Activated naive CD4-positive, alpha-beta T cell treated with anti-CD3 and anti-CD28 coated beads, Interleukin-2, amount 10 ng/mL, durations not matched to agents 7 days and 5 days (primary cell): ENCODE measurements around the gene RSPO1.

Source experiments
- CTCF ChIA-PET: fragments of 350-600 bp; sonication (Branson Sonifier 250); formaldehyde crosslinking; loops from one replicate; lab custom pipeline; 2021; ENCODE audit warnings: antibody characterized with exemption; lab: Charles Lee
- DNase-seq: peaks from one replicate; pipeline ENCODE4 v3.0.0-alpha.2; 2020
- H3K27ac Mint-ChIP-seq: one replicate; pipeline ENCODE4 v1.8.0; 2021; ENCODE audit warnings: mild to moderate bottlenecking, moderate library complexity, mixed read lengths
- H3K27me3 Mint-ChIP-seq: one replicate; pipeline ENCODE4 v1.8.0; 2021; ENCODE audit warnings: mild to moderate bottlenecking, mixed read lengths
- H3K36me3 Mint-ChIP-seq: one replicate; pipeline ENCODE4 v1.8.0; 2021; ENCODE audit warnings: mixed read lengths
- H3K4me1 Mint-ChIP-seq: one replicate; pipeline ENCODE4 v1.8.0; 2021; ENCODE audit warnings: mixed read lengths
- H3K4me3 Mint-ChIP-seq: one replicate; pipeline ENCODE4 v1.8.0; 2021; ENCODE audit warnings: mild to moderate bottlenecking, moderate library complexity, mixed read lengths
- H3K9me3 Mint-ChIP-seq: one replicate; pipeline ENCODE4 v1.8.0; 2021; ENCODE audit warnings: mixed read lengths

Gene RSPO1

DNA sequence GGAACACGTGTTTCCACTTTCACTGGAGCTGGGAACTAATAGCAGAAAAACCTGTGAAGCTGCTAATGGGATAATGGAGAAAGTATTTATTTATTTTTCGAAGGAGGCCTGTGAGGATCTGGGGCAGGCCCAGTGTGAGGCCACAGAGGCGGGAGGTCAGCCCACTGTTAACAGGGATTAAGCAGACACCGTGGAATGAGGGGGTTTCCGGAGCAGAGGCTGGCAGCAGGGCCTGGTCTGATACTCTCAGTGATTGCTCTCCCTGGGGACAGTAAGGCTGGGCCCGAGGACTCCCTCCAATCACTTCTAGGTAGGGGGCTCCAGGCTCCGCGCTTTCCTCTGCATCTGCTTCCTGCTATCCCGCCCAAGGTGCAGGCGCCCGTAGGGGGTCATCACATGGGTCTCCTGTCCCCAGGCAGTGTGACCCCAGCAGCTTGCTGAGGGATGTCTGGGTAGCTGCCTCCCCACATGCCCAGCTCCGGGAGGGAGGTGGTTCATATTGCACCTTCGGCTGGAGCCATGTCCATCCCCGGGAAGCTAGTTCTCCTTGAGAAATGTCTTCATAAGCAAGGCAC, 28.8 kb upstream of the RSPO1 start:
- Mint-ChIP-seq H3K36me3 (no peaks in the 10 kb centered on the region), H3K4me3 (no peak overlapping the region), H3K9me3 (no peaks in the 10 kb centered on the region), H3K4me1 (no peaks in the 10 kb centered on the region), H3K27me3 (peaks cover under 1% of the 10 kb centered on the region), H3K27ac (no peak overlapping the region)
- CTCF ChIA-PET: no interaction called here
- no peak for DNase-seq

DNA sequence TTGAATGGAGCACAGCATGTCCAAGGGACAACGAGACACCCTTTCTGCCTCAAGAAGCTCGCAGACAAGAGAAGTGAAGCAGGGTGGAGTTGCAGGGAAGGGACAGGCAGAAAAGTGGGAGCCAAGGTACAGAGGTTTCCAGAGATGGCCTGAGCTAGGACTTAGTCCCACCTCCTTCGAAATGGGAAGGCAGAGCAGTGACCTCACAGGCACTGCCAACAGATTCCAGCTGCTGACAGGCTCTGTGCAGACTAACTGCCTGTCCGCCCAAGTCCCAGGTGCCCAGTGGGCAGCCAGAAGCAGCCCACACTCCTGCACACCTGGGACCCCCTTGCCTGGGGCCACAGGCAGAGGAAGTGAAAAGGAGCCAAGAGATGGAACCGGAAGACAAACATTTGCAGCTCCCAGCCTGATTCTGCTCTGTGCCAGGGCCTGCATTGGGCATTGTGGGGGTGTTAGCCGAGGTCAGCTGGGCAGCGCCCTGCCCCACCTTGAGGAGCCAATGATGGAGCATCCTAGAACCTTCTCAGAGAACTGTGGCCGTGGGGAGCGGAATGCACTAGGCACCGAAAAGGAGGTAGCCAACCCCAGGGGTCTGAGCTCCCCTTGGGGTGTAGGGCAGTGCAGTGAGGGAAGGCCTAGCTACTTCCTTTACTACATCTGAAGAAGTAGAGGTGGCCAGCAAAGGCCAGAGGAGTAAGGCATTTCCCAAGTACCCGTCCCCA, 27.5 kb upstream of the RSPO1 start:
- CTCF ChIA-PET: no interaction called here

DNA sequence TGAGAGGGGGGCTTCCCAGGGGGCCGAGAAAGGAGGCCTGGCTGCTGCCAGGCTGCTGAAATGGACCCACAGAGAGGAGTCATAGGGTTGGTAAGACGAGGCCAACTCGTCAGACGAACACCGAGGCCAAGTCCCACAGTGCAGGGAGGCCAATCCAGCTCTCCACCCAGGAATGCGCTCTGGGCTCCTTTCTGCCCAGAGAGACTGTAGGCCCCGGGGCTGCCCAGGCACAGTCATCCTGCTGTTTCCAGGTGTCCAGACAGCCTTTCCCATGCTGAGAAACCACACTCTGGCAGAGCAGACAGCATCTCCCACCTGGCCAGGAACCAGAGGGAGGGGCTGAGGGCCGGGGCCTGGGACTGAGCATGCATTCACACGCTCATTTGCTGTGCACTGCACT, 26.7 kb upstream of the RSPO1 start:
- Mint-ChIP-seq H3K4me3 (no peak overlapping the region), H3K27ac (no peak overlapping the region), H3K27me3 (peaks cover 22% of the 10 kb centered on the region), H3K4me1 (no peaks in the 10 kb centered on the region), H3K36me3 (no peaks in the 10 kb centered on the region), H3K9me3 (no peaks in the 10 kb centered on the region)
- no peak for DNase-seq
- CTCF ChIA-PET: no interaction called here

More for the DNA sequence above, 27.5 kb upstream of the RSPO1 start:
- Mint-ChIP-seq H3K27me3 (peaks cover 14% of the 10 kb centered on the region), H3K27ac (no peak overlapping the region), H3K4me1 (no peaks in the 10 kb centered on the region), H3K9me3 (no peaks in the 10 kb centered on the region), H3K36me3 (no peaks in the 10 kb centered on the region), H3K4me3 (no peak overlapping the region)
- no peak for DNase-seq

DNA sequence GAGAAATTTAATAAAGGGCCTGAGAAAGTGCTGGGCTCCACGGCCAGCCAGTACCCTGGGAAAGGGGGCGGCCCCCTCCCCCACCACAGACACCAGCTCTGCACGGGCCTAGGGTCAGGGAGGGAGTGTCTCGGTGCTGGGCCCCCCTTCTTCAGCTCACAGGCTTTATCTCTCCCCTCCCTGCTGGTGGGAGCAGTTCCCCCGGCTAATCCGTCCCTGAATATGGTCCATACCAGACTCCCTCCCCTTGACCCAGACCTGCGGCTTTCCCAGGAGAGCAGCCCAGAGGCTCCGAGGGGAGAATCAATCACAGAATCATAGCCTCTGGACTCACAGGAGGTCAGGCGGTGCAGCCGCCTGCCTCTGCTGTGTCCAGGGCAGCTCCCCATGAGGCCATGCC, 26.0 kb upstream of the RSPO1 start:
- no peak overlapping the region for H3K4me3 Mint-ChIP-seq
- no peak overlapping the region for H3K27ac Mint-ChIP-seq

DNA sequence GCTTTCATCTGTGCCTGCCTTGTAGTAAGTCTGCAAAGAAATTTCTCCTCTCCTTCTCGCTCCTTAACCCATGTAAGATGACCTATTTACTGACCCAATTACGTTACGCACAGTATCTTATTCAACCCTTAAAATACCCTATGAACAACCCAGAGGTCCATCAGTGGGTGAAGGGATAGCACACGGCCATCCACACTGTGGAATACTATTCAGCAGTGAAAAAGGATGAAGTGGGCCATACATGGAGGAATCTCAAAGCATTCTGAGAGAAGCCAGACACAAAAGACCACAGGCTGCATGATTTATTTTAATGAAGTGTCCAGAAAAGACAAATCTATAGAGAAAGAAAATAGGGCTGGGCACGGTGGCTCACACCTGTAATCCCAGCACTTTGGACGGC, 23.8 kb upstream of the RSPO1 start:
- H3K4me3 Mint-ChIP-seq: no peak overlapping the region
- no peak for DNase-seq
- no peak overlapping the region for H3K27ac Mint-ChIP-seq
- H3K4me1 Mint-ChIP-seq: no peaks in the 10 kb centered on the region
- peaks cover 40% of the 10 kb centered on the region for H3K27me3 Mint-ChIP-seq
- CTCF ChIA-PET: no interaction called here
- H3K36me3 Mint-ChIP-seq: no peaks in the 10 kb centered on the region
- H3K9me3 Mint-ChIP-seq: no peaks in the 10 kb centered on the region

More for the DNA sequence above, 26.0 kb upstream of the RSPO1 start:
- Mint-ChIP-seq H3K27me3 (peaks cover 29% of the 10 kb centered on the region), H3K36me3 (no peaks in the 10 kb centered on the region), H3K9me3 (no peaks in the 10 kb centered on the region), H3K4me1 (no peaks in the 10 kb centered on the region)
- CTCF ChIA-PET: no interaction called here
- DNase-seq: no peak

DNA sequence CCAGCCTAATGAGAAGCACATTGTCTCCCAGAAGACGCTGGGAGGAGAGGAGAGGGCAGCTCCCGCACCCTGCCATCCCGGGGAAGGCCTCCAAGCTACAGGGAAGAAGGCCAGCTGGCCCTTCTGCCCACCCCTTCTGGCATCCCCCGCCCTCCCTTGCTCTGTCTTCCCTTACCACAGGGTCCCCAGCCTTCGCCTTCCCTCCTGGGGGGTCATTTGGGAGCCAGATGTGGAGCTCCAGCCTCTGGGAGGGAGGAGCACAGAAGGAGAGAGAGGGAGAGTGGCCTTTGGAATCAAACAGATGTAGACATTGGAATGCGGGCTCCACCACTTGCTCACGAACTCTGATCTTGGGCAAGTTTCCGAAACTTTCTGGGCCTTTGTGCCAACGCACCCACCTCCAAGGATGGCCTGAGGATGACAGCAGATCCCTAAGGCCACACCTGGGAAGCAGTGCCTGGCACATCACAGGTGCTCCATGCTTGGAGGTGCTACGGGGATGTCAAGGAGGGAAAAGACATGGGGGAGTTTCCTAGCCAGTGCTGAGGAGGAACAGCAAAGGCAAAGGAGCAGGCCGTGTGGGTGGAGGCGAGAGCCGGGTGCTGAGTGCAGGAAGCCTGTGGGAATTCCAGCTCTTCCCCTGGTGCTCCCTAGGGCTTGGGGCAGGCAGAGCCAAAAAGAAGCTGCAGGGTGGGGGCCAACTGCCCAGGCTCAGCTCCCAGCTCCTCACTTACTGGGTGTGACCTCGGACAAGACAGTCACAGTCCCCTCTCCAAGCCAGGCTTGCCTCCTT, 23.1 kb upstream of the RSPO1 start:
- Mint-ChIP-seq H3K4me3 (no peak overlapping the region), H3K27me3 (peaks cover 40% of the 10 kb centered on the region), H3K4me1 (no peaks in the 10 kb centered on the region), H3K27ac (no peak overlapping the region), H3K36me3 (no peaks in the 10 kb centered on the region), H3K9me3 (no peaks in the 10 kb centered on the region)
- CTCF ChIA-PET: no interaction called here
- no peak for DNase-seq

DNA sequence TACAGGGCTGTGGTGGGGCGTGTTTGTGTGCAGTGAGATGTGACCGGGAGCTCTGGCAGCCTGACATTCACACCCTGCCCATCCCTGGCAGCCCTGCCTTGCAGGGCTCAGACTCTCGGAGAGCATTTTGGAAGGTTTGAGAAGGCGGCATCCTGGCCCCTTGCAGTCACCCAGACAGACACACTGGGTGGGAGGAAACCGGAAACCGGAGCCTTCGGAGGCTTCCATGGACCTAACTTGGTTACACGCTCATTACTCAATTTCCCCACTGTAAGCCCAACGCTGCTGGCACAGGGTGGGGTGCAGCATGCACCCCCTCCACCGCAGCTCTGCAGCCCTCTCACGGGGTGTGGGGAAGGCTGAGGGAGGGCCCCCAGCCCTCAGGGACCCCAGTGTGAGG, 22.2 kb upstream of the RSPO1 start:
- no peaks in the 10 kb centered on the region for H3K4me1 Mint-ChIP-seq
- H3K4me3 Mint-ChIP-seq: no peak overlapping the region

DNA sequence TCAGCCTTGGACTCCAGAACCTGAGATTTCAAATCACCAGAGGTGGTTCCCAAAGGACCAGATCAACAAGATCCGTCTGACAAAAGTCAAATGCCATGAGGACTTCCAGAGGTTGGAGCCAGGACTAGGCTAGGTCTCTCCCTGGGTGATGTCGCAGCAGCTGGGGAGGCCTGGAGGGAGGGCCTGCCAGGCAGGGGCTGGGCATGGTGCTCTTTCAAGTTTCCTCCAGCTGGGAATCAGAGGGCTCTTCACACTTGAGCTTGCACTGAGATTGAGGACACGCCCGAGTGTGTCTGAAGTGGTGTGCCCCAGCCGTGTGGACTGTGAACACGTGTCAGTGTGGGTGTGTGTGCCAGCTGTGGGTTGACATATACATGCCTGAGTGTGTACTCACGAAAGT, 21.3 kb upstream of the RSPO1 start:
- H3K36me3 Mint-ChIP-seq: no peaks in the 10 kb centered on the region
- H3K4me3 Mint-ChIP-seq: no peak overlapping the region
- peaks cover 50% of the 10 kb centered on the region for H3K27me3 Mint-ChIP-seq
- no peak overlapping the region for H3K27ac Mint-ChIP-seq
- H3K9me3 Mint-ChIP-seq: no peaks in the 10 kb centered on the region
- no peaks in the 10 kb centered on the region for H3K4me1 Mint-ChIP-seq
- CTCF ChIA-PET: interaction anchor here (1.0 kb wide), 1 partner anchor 54 kb away, joined by 3 read pairs; no protein-coding TSS in a partner anchor
- DNase-seq: no peak

More for the DNA sequence above, 22.2 kb upstream of the RSPO1 start:
- no peaks in the 10 kb centered on the region for H3K36me3 Mint-ChIP-seq
- H3K27ac Mint-ChIP-seq: no peak overlapping the region
- no peak for DNase-seq
- H3K27me3 Mint-ChIP-seq: peaks cover 45% of the 10 kb centered on the region
- no peaks in the 10 kb centered on the region for H3K9me3 Mint-ChIP-seq
- CTCF ChIA-PET: no interaction called here

DNA sequence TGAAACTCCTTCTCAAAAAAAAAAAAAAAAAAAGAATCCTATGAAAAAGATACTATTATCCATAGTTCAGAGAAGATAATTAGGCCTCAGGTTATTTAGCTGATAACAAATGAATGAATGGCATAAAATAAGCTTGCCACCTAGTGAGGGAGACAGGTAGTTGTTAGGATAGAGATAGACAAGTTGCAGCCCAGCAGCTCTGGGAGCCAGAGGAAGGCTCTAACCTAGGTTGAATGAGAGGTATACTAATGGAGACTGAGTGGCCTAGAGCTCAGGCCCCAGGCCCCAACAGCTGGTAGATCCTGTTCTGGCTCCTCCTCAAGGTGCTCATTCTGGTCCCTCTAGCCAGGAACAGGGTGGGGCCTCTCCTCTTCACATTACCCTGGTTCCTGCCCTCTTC, 20.6 kb upstream of the RSPO1 start:
- no peaks in the 10 kb centered on the region for H3K4me1 Mint-ChIP-seq
- H3K36me3 Mint-ChIP-seq: no peaks in the 10 kb centered on the region
- CTCF ChIA-PET: interaction anchor here (1.0 kb wide), 1 partner anchor 53 kb away, joined by 3 read pairs; no protein-coding TSS in a partner anchor
- H3K4me3 Mint-ChIP-seq: no peak overlapping the region
- H3K9me3 Mint-ChIP-seq: no peaks in the 10 kb centered on the region
- peaks cover 56% of the 10 kb centered on the region for H3K27me3 Mint-ChIP-seq
- DNase-seq: no peak
- H3K27ac Mint-ChIP-seq: no peak overlapping the region

DNA sequence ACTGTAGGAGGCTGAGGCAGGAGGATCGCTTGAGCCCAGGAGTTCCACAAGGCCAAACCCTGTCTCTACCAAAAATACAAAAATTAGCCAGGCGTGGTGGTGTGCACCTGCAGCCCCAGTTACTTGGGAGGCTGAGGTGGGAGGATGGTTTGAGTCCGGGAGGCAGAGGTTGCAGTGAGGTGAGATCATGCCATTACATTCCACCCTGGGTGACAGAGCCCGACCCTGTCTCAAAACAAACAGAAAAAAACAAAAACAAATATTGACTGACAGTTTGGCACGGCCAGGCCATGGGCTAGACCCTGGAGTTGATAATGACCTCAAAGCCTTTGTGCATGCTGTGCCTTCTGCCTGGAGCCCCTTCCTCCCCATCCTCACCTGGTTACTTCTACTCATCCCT, 19.2 kb upstream of the RSPO1 start:
- no peaks in the 10 kb centered on the region for H3K9me3 Mint-ChIP-seq
- no peaks in the 10 kb centered on the region for H3K36me3 Mint-ChIP-seq
- DNase-seq: no peak
- no peak overlapping the region for H3K27ac Mint-ChIP-seq
- no peaks in the 10 kb centered on the region for H3K4me1 Mint-ChIP-seq
- CTCF ChIA-PET: interaction anchor here (0.7 kb wide), 1 partner anchor 151 kb away, joined by 3 read pairs; no protein-coding TSS in a partner anchor
- no peak overlapping the region for H3K4me3 Mint-ChIP-seq
- H3K27me3 Mint-ChIP-seq: peaks cover 57% of the 10 kb centered on the region

DNA sequence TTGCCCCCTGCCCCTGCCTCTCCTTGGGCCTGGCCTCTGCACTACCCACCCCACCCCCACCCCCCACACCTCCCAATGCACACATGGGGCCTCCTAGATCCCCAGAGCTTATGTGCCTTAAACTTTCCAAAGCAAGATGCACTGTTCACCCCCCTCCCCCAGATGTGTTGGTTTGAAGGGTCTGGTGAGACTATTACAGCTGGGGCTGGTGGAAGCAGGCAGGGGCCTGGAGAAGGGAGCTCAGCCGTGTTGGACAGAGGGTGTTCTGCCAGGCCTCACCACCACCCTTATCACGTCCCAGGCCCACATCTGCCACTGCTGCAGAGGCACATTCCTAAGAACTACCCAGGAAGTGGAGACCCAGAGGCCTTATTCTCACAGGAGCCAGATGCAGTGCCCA, 18.3 kb upstream of the RSPO1 start:
- H3K4me1 Mint-ChIP-seq: no peaks in the 10 kb centered on the region
- peaks cover 57% of the 10 kb centered on the region for H3K27me3 Mint-ChIP-seq
- no peak overlapping the region for H3K27ac Mint-ChIP-seq

DNA sequence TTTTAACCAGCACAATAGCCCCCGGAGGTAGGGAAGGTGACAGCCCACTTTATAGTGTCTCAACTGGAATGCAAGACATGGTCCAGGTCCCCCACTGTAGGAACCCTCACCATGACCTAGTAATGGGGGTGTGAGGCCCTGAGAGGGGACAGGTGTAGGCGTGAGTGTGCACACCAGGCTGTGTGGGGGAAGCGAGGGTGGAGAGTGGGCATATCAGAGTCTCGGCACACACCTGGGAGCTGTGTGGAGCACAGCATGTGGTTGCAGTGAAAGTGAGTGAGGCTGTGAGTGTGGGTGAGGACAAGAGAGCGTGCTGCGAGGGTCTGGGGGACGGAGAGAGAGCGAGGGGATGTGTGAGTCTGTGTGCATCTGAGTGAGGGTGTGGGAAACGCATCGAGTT, 17.1 kb upstream of the RSPO1 start:
- H3K36me3 Mint-ChIP-seq: no peaks in the 10 kb centered on the region

More for the DNA sequence above, 18.3 kb upstream of the RSPO1 start:
- CTCF ChIA-PET: no interaction called here
- no peaks in the 10 kb centered on the region for H3K36me3 Mint-ChIP-seq
- no peak overlapping the region for H3K4me3 Mint-ChIP-seq
- DNase-seq: no peak
- no peaks in the 10 kb centered on the region for H3K9me3 Mint-ChIP-seq

DNA sequence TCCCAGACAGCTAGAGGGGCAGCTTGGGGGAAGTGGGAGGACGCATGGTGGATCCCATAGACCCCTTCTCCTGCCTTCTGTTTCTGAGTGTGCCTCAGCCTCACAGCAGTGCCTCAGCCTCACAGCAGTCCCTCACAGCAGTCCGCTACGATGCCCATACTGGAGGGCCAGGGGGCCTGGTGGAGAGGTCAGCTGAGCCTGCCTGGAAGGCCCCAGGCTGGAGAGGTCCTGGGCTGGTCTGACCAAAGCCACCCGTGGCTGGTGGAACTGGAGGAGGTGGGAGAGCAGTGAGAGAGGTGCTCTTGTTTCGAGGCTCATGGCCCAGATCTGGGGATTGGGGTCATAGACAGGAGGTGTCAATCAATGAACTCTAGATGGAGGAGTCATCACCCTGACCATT, 16.0 kb upstream of the RSPO1 start:
- no peaks in the 10 kb centered on the region for H3K9me3 Mint-ChIP-seq
- H3K36me3 Mint-ChIP-seq: no peaks in the 10 kb centered on the region
- no peak for DNase-seq
- peaks cover 50% of the 10 kb centered on the region for H3K27me3 Mint-ChIP-seq
- CTCF ChIA-PET: no interaction called here
- H3K4me1 Mint-ChIP-seq: no peaks in the 10 kb centered on the region
- no peak overlapping the region for H3K4me3 Mint-ChIP-seq
- no peak overlapping the region for H3K27ac Mint-ChIP-seq

More for the DNA sequence above, 17.1 kb upstream of the RSPO1 start:
- CTCF ChIA-PET: no interaction called here
- H3K9me3 Mint-ChIP-seq: no peaks in the 10 kb centered on the region
- H3K4me3 Mint-ChIP-seq: no peak overlapping the region
- DNase-seq: no peak
- peaks cover 53% of the 10 kb centered on the region for H3K27me3 Mint-ChIP-seq
- H3K27ac Mint-ChIP-seq: no peak overlapping the region
- no peaks in the 10 kb centered on the region for H3K4me1 Mint-ChIP-seq

DNA sequence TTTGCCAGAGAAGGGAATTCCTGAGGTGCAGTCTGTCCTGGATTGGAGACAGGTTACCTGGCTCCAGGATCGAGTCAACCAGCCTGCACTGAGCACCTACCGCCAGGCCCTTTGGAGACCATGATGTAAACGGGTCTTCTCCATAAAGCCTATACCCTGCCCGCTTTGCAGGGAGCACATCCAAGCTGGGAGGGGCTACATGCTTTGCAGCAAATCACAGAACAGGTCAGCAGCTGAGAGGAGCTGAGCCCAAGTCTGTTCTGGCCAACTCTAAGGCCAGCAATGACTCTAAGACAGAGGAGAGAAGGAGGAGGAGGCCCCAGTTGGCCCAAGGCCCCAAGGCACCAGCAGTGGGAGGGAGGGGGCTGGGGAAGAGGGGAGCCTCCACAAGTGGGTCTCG, 15.5 kb upstream of the RSPO1 start:
- CTCF ChIA-PET: no interaction called here

More for the DNA sequence above, 15.5 kb upstream of the RSPO1 start:
- Mint-ChIP-seq H3K4me1 (no peaks in the 10 kb centered on the region), H3K4me3 (no peak overlapping the region), H3K36me3 (no peaks in the 10 kb centered on the region), H3K27ac (no peak overlapping the region), H3K9me3 (no peaks in the 10 kb centered on the region), H3K27me3 (peaks cover 46% of the 10 kb centered on the region)
- no peak for DNase-seq
